ENCODE measurements around the gene MAP3K20.
"Not testable (repeated sequence)": the region's sequence is repeated elsewhere in the genome, so short reads cannot be mapped to it uniquely, and the experiment has no call there.

The MAP3K20 gene

GRCh38 chr2:173207124-173207523, 131.5 kb downstream of the MAP3K20 start:
- DNase-seq = not testable (repeated sequence)

GRCh38 chr2:173210270-173211196, 134.9 kb downstream of the MAP3K20 start:
- DNase-seq = peak; percentile 93

- no peak for DNase-seq
Measured at GRCh38 chr2:173213181-173213580, 137.5 kb downstream of the MAP3K20 start.

DNA sequence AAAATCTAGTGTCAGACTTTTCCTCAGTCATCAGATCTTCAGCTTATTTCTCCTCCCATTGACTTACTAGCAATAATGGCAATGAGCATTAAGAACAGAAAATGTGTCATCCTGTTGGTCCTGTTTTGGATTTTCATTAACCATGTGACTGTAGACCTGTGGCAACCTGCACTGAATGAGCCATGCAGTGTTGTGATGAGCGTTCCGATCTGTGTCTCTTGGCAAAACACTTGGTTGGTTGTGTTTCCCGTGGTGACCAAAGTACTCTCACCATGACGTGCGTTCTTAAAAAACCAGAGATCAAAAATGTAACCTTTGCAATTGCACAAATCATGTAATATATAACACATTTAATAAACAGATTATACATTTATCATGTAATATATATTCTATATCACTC, 138.6 kb downstream of the MAP3K20 start:
- DNase-seq = no peak

- DNase-seq = no peak
Measured at GRCh38 chr2:173215316-173215715, 139.7 kb downstream of the MAP3K20 start.

DNA sequence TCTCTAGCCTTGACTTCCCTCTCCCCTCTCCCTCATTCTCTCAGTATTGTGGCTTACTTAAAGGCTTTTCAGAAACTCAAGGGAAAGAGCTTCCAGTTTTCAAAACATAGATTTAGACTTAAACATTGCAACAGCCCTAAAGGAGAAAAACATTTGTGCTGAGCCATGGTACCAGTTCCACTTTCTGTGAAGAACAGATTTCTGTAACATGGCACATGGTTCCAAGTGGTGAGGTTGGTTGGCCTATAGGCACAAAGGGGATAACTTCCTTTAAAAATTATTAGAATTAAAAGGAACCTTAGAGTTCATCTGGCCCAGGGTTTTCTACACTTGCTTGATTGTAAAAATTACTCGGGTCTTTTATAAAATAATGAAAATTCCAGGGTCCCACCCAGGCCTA, 140.4 kb downstream of the MAP3K20 start:
- no peak for DNase-seq

- DNase-seq = no peak
Measured at GRCh38 chr2:173216668-173217067, 141.0 kb downstream of the MAP3K20 start.

- peak; percentile 23 for DNase-seq
Measured at GRCh38 chr2:173217116-173217840, 141.6 kb downstream of the MAP3K20 start.

- DNase-seq = no peak
Measured at GRCh38 chr2:173218326-173219056, 142.8 kb downstream of the MAP3K20 start.

- no peak for DNase-seq
Measured at GRCh38 chr2:173221132-173221695, 145.6 kb downstream of the MAP3K20 start.

- DNase-seq = no peak
Measured at GRCh38 chr2:173221937-173222594, 146.4 kb downstream of the MAP3K20 start.

DNA sequence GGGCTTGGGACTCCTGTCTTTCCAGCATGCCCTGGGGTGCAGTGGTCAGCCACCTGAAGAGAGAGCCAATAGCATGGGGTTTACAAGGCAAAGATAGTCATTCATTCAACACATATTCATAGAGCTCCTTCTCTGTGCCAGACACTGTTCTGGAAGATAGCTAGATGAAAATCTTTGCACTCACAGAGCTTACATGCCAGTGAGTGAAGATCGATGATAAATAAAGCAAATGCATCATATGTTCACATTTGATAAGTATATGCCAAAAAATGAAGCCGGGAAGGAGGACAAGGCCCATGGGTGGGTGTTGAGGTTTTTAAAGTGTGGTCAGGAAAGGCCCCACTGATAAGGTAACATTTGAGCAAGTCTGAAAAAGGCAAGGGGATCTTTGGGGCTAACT, 148.2 kb downstream of the MAP3K20 start:
- DNase-seq = no peak

- DNase-seq = no peak
Measured at GRCh38 chr2:173226899-173227698, 151.5 kb downstream of the MAP3K20 start.

DNA sequence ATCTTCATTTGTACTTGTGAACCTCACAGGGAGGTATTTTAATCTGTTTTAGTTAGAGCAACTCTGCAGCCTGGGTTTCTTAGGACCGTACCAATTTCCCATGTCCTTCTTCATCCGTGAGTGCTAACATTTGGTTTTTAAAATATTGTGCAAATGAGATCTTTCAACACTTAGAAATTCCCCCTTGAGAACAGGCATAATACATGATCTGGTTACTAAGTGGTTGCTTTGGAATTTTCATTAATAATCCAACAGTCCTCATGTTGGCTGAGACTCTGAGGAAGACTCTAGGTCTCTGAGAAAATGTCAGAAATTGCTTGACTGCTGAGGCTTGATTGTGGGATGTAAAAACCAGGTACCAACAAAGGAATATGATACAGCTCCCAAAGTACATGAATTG, 153.4 kb downstream of the MAP3K20 start:
- peak; percentile 10 for DNase-seq

DNA sequence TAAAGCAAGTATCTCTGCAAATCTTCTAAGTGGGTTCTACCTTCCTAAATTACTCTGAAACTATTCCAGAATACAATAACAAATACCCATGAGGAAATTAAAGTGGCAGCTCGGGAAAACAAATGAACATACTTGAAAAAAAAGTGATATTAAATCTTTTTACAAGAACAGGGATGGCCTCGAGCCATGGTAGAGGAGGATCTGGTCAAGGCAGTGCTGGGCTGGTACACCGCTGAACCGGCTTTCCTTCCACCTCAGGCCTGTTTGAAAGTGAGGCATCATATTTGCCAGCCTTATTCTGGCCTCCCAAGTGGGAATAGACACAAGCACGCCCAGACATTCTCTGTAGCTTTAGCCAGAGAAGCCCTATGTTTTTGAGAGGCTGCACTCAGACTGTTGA, 154.5 kb downstream of the MAP3K20 start:
- no peak for DNase-seq

DNA sequence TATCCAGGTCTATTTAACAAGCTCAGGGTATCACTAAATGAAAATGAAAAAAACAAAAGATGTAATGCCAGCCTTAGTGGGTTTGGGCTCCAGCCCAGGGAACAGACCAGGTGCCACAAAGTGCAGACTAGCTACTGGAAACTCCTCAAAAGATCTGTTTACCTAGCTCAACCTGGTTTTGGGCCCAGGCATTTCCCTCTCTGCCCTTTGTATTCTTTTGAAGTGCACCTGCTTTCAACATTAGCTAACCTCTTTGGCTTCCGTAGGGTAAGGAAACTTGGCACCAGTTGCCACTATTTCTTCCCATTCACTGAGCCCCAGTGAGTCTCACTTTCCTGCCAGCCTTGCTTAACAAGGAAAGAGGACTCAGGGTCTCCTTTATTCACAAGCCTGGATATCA, 155.4 kb downstream of the MAP3K20 start:
- DNase-seq = no peak

GRCh38 chr2:173231465-173231864, 155.8 kb downstream of the MAP3K20 start:
- DNase-seq = no peak

- peak; percentile 56 for DNase-seq
Measured at GRCh38 chr2:173232956-173233744, 157.5 kb downstream of the MAP3K20 start.

DNA sequence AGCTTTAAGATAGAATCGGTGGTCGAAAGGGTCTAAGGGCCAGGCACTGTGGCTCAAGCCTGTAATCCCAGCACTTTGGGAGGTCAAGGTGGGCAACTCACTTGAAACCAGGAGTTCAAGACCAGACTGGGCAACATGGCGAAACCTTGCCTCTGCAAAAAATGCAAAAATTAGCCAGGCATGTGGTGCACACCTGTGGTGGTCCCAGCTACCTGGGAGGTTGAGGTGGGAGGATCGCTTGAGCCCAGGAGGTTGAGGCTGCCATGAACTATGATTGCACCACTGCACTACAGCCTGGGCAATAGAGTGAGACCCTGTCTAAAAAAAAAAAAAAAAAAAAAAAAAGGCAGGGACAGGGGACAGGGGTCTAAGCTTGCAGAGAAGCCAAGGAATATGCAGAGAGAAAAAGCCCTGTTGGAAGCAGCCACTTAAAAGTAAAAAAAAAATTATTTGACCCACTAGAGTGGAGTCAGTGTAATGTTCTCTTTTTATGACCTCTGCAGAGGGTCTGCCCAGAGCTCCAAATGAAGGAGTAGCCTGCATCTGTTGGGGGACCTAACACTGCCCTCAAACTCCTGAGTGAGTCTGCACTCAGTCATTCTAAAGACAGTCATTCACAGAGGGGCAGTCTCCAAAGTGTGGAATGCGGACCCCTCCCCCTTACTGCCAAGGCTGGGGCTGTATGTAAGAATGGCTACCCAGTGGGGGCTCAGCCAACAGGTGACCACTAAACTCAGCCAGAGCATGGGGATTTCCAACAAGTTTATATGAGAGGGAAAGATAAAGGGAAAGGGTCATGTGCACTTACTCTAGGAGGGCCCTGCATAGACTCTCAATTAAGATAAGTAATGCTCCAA, 160.5 kb downstream of the MAP3K20 start:
- DNase-seq = no peak

- no peak for DNase-seq
Measured at GRCh38 chr2:173238385-173238784, 162.7 kb downstream of the MAP3K20 start.
